SU-DHL-6 (cell line): Measurements from ENCODE around the gene LEKR1.

Experiments
- CTCF ChIP-seq: fragments of 200-600 bp; sonication (generic); IDR thresholded peaks from one replicate; pipeline ENCODE4 v1.5.1; 2017; ENCODE audit warnings: antibody characterized with exemption, mild to moderate bottlenecking, low read length, moderate library complexity; ENCODE audit not compliant: insufficient read depth, poor library complexity, severe bottlenecking
- EZH2phosphoT487 ChIP-seq: fragments of 200-600 bp; sonication (generic), shearing (Covaris generic); conservative IDR thresholded peaks from 2 replicates; pipeline ENCODE4 v1.6.1; 2018; ENCODE audit warnings: mild to moderate bottlenecking, antibody characterized with exemption, low read length, moderate library complexity, mixed read lengths

GRCh38 chr3:156806698-156807097, 19.5 kb upstream of the LEKR1 start:
- TF ChIP-seq CTCF, result no peak
- no peak for TF ChIP-seq EZH2phosphoT487
